Measurements from ENCODE around the gene LYST. TPM values are rescaled to one million over a fixed set of nuclear protein-coding genes. Genes with fewer than 3 reads are reported as not detected.

Gene LYST
- total and polyA plus RNA-seq, 2 donors (not counting 1 experiment from before 2014, with no cell fraction given): 7.5 to 50.2 TPM

GRCh38 chr1:235720544-235720943 lies 146.2 kb downstream of the LYST start:
- Histone ChIP-seq H3K4me2 (ENCODE audit: extremely low read depth, insufficient read depth, low read length) (no peak overlapping the region), H2AFZ (ENCODE audit: low read length) (no peak overlapping the region), H3K4me1 (ENCODE audit: control insufficient read depth, extremely low read depth, insufficient read depth, low read length) (no peaks in the 10 kb centered on the region), H3K9ac (ENCODE audit: insufficient read depth, low read length) (no peak overlapping the region), H3K27ac (ENCODE audit: insufficient read depth, low read length) (no peak overlapping the region), H3K4me3 (replicated peaks in 1 of 4; ENCODE audit: control extremely low read depth in 1 of 4, insufficient read depth in 1 of 4, low read depth in 3 of 4, low read length in 4 of 4) (no peak overlapping the region), H3K79me2 (ENCODE audit: control insufficient read depth, insufficient read depth, low read length) (no peaks in the 10 kb centered on the region), H3K9me3 (ENCODE audit: control insufficient read depth, insufficient read depth, low read depth, low read length) (no peaks in the 10 kb centered on the region), H3K36me3 (ENCODE audit: control insufficient read depth, insufficient read depth, low read length) (no peaks in the 10 kb centered on the region), H4K20me1 (ENCODE audit: control insufficient read depth, extremely low read depth, insufficient read depth, low read length) (no peaks in the 10 kb centered on the region), H3K27me3 (ENCODE audit: control insufficient read depth, insufficient read depth, low read length) (no peaks in the 10 kb centered on the region)
- DNase-seq (ENCODE audit: low read depth in 2 of 2): peak in 1 of 2 donors; percentile 32
- TF ChIP-seq EZH2 (IDR thresholded peaks at IDR 0.05; ENCODE audit: low read length, missing control alignments) (no peak), CTCF (conservative IDR thresholded peaks at IDR 0.05 in 1 of 2, IDR thresholded peaks at IDR 0.05 in 1 of 2; ENCODE audit: low read depth in 1 of 2, low read length in 2 of 2) (no peak)

- Histone ChIP-seq H3K79me2 (ENCODE audit: control insufficient read depth, insufficient read depth, low read length) (no peaks in the 10 kb centered on the region), H3K4me3 (replicated peaks in 1 of 4; ENCODE audit: control extremely low read depth in 1 of 4, insufficient read depth in 1 of 4, low read depth in 3 of 4, low read length in 4 of 4) (no peak overlapping the region), H2AFZ (ENCODE audit: low read length) (no peak overlapping the region), H3K9ac (ENCODE audit: insufficient read depth, low read length) (no peak overlapping the region), H3K4me1 (ENCODE audit: control insufficient read depth, extremely low read depth, insufficient read depth, low read length) (no peaks in the 10 kb centered on the region), H3K9me3 (ENCODE audit: control insufficient read depth, insufficient read depth, low read depth, low read length) (no peaks in the 10 kb centered on the region), H3K27ac (ENCODE audit: insufficient read depth, low read length) (no peak overlapping the region), H3K4me2 (ENCODE audit: extremely low read depth, insufficient read depth, low read length) (no peak overlapping the region), H3K27me3 (ENCODE audit: control insufficient read depth, insufficient read depth, low read length) (no peaks in the 10 kb centered on the region), H4K20me1 (ENCODE audit: control insufficient read depth, extremely low read depth, insufficient read depth, low read length) (no peaks in the 10 kb centered on the region), H3K36me3 (ENCODE audit: control insufficient read depth, insufficient read depth, low read length) (no peaks in the 10 kb centered on the region)
- no peak for DNase-seq (ENCODE audit: low read depth in 2 of 2)
- no peak for TF ChIP-seq EZH2 (IDR thresholded peaks at IDR 0.05; ENCODE audit: low read length, missing control alignments)
- TF ChIP-seq CTCF (conservative IDR thresholded peaks at IDR 0.05 in 1 of 2, IDR thresholded peaks at IDR 0.05 in 1 of 2; ENCODE audit: low read depth in 1 of 2, low read length in 2 of 2): no peak
These were observed 152.4 kb downstream of the LYST start for GRCh38 chr1:235714205-235714897.

GRCh38 chr1:235712812-235713211 lies 153.9 kb downstream of the LYST start:
- Histone ChIP-seq H3K79me2 (ENCODE audit: control insufficient read depth, insufficient read depth, low read length) (no peaks in the 10 kb centered on the region), H3K36me3 (ENCODE audit: control insufficient read depth, insufficient read depth, low read length) (no peaks in the 10 kb centered on the region), H3K9me3 (ENCODE audit: control insufficient read depth, insufficient read depth, low read depth, low read length) (no peaks in the 10 kb centered on the region), H4K20me1 (ENCODE audit: control insufficient read depth, extremely low read depth, insufficient read depth, low read length) (no peaks in the 10 kb centered on the region), H2AFZ (ENCODE audit: low read length) (no peak overlapping the region), H3K4me3 (replicated peaks in 1 of 4; ENCODE audit: control extremely low read depth in 1 of 4, insufficient read depth in 1 of 4, low read depth in 3 of 4, low read length in 4 of 4) (no peak overlapping the region), H3K9ac (ENCODE audit: insufficient read depth, low read length) (no peak overlapping the region), H3K27me3 (ENCODE audit: control insufficient read depth, insufficient read depth, low read length) (no peaks in the 10 kb centered on the region), H3K4me1 (ENCODE audit: control insufficient read depth, extremely low read depth, insufficient read depth, low read length) (no peaks in the 10 kb centered on the region), H3K27ac (ENCODE audit: insufficient read depth, low read length) (no peak overlapping the region), H3K4me2 (ENCODE audit: extremely low read depth, insufficient read depth, low read length) (no peak overlapping the region)
- peak in 1 of 2 donors; percentile 39 for DNase-seq (ENCODE audit: low read depth in 2 of 2)
- TF ChIP-seq CTCF (conservative IDR thresholded peaks at IDR 0.05 in 1 of 2, IDR thresholded peaks at IDR 0.05 in 1 of 2; ENCODE audit: low read depth in 1 of 2, low read length in 2 of 2) (no peak), EZH2 (IDR thresholded peaks at IDR 0.05; ENCODE audit: low read length, missing control alignments) (no peak)

Data from fibroblast of lung (primary cell).